HG02642 (cell line): ENCODE results near the gene MSMB.

Experiments used
- ATAC-seq: cut with Tn5 transposase; IDR thresholded peaks from one replicate; pipeline ENCODE4 v1.9.1; 2021; ENCODE audit warnings: mild to moderate bottlenecking; ENCODE audit not compliant: unreplicated experiment, poor library complexity

The MSMB gene

GRCh38 chr10:46035923-46036849, 9.9 kb downstream of the MSMB start:
- no peak for ATAC-seq

- ATAC-seq = no peak
Measured at GRCh38 chr10:46033602-46034011, 12.5 kb downstream of the MSMB start.

- ATAC-seq = no peak
Measured at GRCh38 chr10:46031648-46032532, 14.2 kb downstream of the MSMB start.

- peak; percentile 96 for ATAC-seq
Measured at GRCh38 chr10:46030091-46030937, 15.8 kb downstream of the MSMB start, which contains the start of gene NCOA4. TSS of gene NCOA4 (minus strand) at chr10:46030623. CDS start at chr10:46016680, 13,943 bp downstream.

- ATAC-seq = no peak
Measured at GRCh38 chr10:46029461-46030030, 16.5 kb downstream of the MSMB start.

GRCh38 chr10:46028584-46029460, 17.2 kb downstream of the MSMB start:
- ATAC-seq = peak; percentile 34

- ATAC-seq = no peak
Measured at GRCh38 chr10:46026106-46026505, 20.0 kb downstream of the MSMB start.

- no peak for ATAC-seq
Measured at GRCh38 chr10:46025406-46025805, 20.7 kb downstream of the MSMB start.

GRCh38 chr10:46024948-46025347, 21.1 kb downstream of the MSMB start:
- no peak for ATAC-seq

GRCh38 chr10:46022978-46023702, 22.9 kb downstream of the MSMB start:
- ATAC-seq = peak; percentile 93

GRCh38 chr10:46020344-46020657, 25.8 kb downstream of the MSMB start:
- no peak for ATAC-seq

- ATAC-seq = no peak
Measured at GRCh38 chr10:46019569-46020343, 26.3 kb downstream of the MSMB start.

- ATAC-seq = no peak
Measured at GRCh38 chr10:46019177-46019528, 26.9 kb downstream of the MSMB start.

- no peak for ATAC-seq
Measured at GRCh38 chr10:46018453-46019176, 27.5 kb downstream of the MSMB start.

GRCh38 chr10:46017733-46018132, 28.3 kb downstream of the MSMB start:
- ATAC-seq = no peak

GRCh38 chr10:46016811-46017210, 29.3 kb downstream of the MSMB start:
- no peak for ATAC-seq

GRCh38 chr10:46016190-46016589, 29.9 kb downstream of the MSMB start:
- no peak for ATAC-seq
